Adrenal gland (tissue), 12 donors: ENCODE measurements around the gene MLYCD. TPM values are rescaled to one million over a fixed set of nuclear protein-coding genes. Genes with fewer than 3 reads are reported as not detected.

ENCODE experiments used
- DNase-seq, 7 donors: peaks; one replicate each; pipeline ENCODE4 v3.0.0-alpha.2; 2019 to 2020
- H3K27ac ChIP-seq, 5 donors: fragments of 200-600 bp; sonication (generic) in 4 of 5; 1 replicate in 3 of 5; 2 replicates in 2 of 5; pipeline versions ENCODE4 v1.5.1 to v1.8.0; 2016 to 2020; ENCODE audit warnings: mild to moderate bottlenecking in 1 of 5
- H3K27me3 ChIP-seq: fragments of 200-600 bp; 2 replicates; pipeline ENCODE4 v1.8.0; 2021
- H3K36me3 ChIP-seq, 2 donors: fragments of 200-600 bp; replicated peaks in 1 of 2; 1 replicate in 1 of 2; 2 replicates in 1 of 2; pipeline versions ENCODE4 v1.5.1 to v1.8.0; 2018 to 2022
- H3K4me1 ChIP-seq, 2 donors: fragments of 200-600 bp; replicated peaks in 1 of 2; 1 replicate in 1 of 2; 2 replicates in 1 of 2; pipeline versions ENCODE4 v1.5.1 to v1.8.0; 2018 to 2021
- H3K4me3 ChIP-seq, 4 donors: fragments of 200-600 bp; sonication (generic) in 3 of 4; one replicate each; pipeline ENCODE4 v1.5.1; 2016 to 2018
- H3K9me3 ChIP-seq, 3 donors: fragments of 200-600 bp; sonication (generic) in 1 of 3; replicated peaks in 1 of 3; 1 replicate in 2 of 3; 2 replicates in 1 of 3; pipeline versions ENCODE4 v1.5.1 to v1.8.0; 2016 to 2021
- POLR2A ChIP-seq, 2 donors: fragments of 450-650 bp; IDR thresholded peaks; one replicate each; pipeline ENCODE4 v1.6.1; 2017; ENCODE audit warnings: antibody characterized with exemption in 2 of 2, mild to moderate bottlenecking in 2 of 2, moderate library complexity in 1 of 2
- WGBS, 4 donors: extraction: QIAGEN DNeasy Blood & Tissue Kit in 2 of 4; methylation state at CpG; one replicate each; pipeline versions ENCODE4 v1.1.5 to v1.1.7; 2013 to 2017; 5-methylcytosine and 5-hydroxymethylcytosine counted together
- intact Hi-C, 2 donors: fragments of 100-400 bp; cut with DNase I; formaldehyde crosslinking; loops; one replicate each; pipeline versions ENCODE4 v1.14.1 to v1.15.0; 2022 to 2023
- polyA plus RNA-seq, 3 donors: library from polyadenylated mRNA; stranded (reverse); fragments of 200-250 nt in 2 of 3; fragments of 350-450 nt in 1 of 3; fragmentation: Illumina TruSeq in 1 of 3; extraction: RNeasy Lipid Tissue Mini Kit (QIAGEN cat#74804) in 1 of 3; gene quantifications; one replicate each; pipeline ENCODE4 v1.2.3, GENCODE V29; 2013 to 2014
- total RNA-seq, 9 donors: library from RNA; depleted of rRNA in 4 of 9; stranded (reverse); fragments of >200 nt in 4 of 9; fragments of 120-200 nt in 1 of 9; fragmentation: NEBNext Ultra II Directional in 1 of 9; extraction: Animal tissue kit (Norgen Biotek cat#: 25700) in 1 of 9; gene quantifications; one replicate each; pipeline versions ENCODE4 v1.1.0 to v1.2.4, GENCODE V29; 2013 to 2023
- TF ChIP-seq, protein P1 (sequence below), 6 experiments: fragments of 450-650 bp in 4 of 6; fragments of 200-600 bp in 2 of 6; sonication (generic) in 1 of 6; IDR thresholded peaks; 1 replicate in 5 of 6; 2 replicates in 1 of 6; pipeline versions ENCODE4 v1.5.1 to v1.8.0; 2016 to 2021; ENCODE audit warnings: antibody characterized with exemption in 6 of 6, mild to moderate bottlenecking in 2 of 6, moderate library complexity in 1 of 6
- donor health status: healthy with polysubstance abuse.
- donor health status: Bipolar disorder and iron deficiency.
- donor health status: DM: yes; HTN: yes; CAD: no.
- donor health status: DM: no; HTN: no; CAD: no.
- donor health status: DM: no; HTN: no; CAD: no.
- donor health status: DM: yes; HTN: yes; CAD: no.

MLYCD gene
- total and polyA plus RNA-seq, 12 donors, result 3.9 to 16.6 (median 10.2) TPM

- H3K4me3 ChIP-seq, result no peak overlapping the region
- H3K9me3 ChIP-seq, result no peaks in the 10 kb centered on the region
- intact Hi-C loops, result no loop called here
- TF ChIP-seq POLR2A (IDR thresholded peaks at IDR 0.05), result no peak
- H3K36me3 ChIP-seq, result no peaks in the 10 kb centered on the region
- no peaks in the 10 kb centered on the region for H3K4me1 ChIP-seq
- no peak for DNase-seq
- 67 to 74% (median 69%) methylated on average over 4 of the region's 4 CpGs for WGBS, 4 donors
- no peak overlapping the region for H3K27ac ChIP-seq
- H3K27me3 ChIP-seq, result no peaks in the 10 kb centered on the region
Measured at GRCh38 chr16:83856792-83857191, 42.1 kb upstream of the MLYCD start.

- H3K4me1 ChIP-seq, result no peaks in the 10 kb centered on the region
- no peaks in the 10 kb centered on the region for H3K9me3 ChIP-seq
- no peaks in the 10 kb centered on the region for H3K36me3 ChIP-seq
- no peaks in the 10 kb centered on the region for H3K27me3 ChIP-seq
- no peak for DNase-seq
- 70 to 79% (median 77%) methylated on average over 8 of the region's 8 CpGs for WGBS, 4 donors
- no peak for TF ChIP-seq POLR2A (IDR thresholded peaks at IDR 0.05)
- TF ChIP-seq, protein P1, sequence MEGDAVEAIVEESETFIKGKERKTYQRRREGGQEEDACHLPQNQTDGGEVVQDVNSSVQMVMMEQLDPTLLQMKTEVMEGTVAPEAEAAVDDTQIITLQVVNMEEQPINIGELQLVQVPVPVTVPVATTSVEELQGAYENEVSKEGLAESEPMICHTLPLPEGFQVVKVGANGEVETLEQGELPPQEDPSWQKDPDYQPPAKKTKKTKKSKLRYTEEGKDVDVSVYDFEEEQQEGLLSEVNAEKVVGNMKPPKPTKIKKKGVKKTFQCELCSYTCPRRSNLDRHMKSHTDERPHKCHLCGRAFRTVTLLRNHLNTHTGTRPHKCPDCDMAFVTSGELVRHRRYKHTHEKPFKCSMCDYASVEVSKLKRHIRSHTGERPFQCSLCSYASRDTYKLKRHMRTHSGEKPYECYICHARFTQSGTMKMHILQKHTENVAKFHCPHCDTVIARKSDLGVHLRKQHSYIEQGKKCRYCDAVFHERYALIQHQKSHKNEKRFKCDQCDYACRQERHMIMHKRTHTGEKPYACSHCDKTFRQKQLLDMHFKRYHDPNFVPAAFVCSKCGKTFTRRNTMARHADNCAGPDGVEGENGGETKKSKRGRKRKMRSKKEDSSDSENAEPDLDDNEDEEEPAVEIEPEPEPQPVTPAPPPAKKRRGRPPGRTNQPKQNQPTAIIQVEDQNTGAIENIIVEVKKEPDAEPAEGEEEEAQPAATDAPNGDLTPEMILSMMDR (IDR thresholded peaks at IDR 0.05), result no peak
- H3K4me3 ChIP-seq, result no peak overlapping the region
- no peak overlapping the region for H3K27ac ChIP-seq
- intact Hi-C loops, result no loop called here
Measured at GRCh38 chr16:83859265-83859664, 39.6 kb upstream of the MLYCD start.

- Histone ChIP-seq H3K27me3 (no peaks in the 10 kb centered on the region), H3K36me3 (no peaks in the 10 kb centered on the region), H3K4me3 (no peak overlapping the region), H3K4me1 (no peaks in the 10 kb centered on the region), H3K27ac (no peak overlapping the region), H3K9me3 (no peaks in the 10 kb centered on the region)
- DNase-seq, result no peak
- 82 to 89% (median 87%) methylated on average over 7 of the region's 7 CpGs for WGBS, 4 donors
- no peak for TF ChIP-seq POLR2A (IDR thresholded peaks at IDR 0.05)
- TF ChIP-seq, protein P1 (IDR thresholded peaks at IDR 0.05), result no peak
- intact Hi-C loops, result no loop called here
Measured at GRCh38 chr16:83862661-83863060, 36.3 kb upstream of the MLYCD start.

DNA sequence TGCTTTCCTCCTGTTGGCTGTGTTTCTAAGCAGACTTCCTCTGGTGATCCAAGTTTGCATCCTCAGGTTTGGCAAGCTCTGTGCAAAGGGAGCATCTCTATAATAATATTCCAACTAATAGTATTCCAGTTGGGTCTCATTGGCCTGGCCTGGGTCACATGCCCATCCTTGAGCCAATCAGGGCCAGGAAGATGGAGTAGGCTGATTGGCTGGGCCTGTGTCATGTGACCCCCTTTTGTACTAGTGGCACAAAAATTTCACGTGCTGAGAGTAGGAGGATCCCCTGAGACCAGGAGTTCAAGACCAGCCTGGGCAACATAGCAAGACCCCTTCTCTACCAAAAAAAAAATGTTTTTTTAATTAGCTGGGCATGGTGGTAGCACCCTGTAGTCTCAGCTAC, 35.2 kb upstream of the MLYCD start:
- Histone ChIP-seq H3K27me3 (no peaks in the 10 kb centered on the region), H3K4me1 (no peaks in the 10 kb centered on the region), H3K4me3 (no peak overlapping the region), H3K36me3 (no peaks in the 10 kb centered on the region), H3K9me3 (no peaks in the 10 kb centered on the region), H3K27ac (no peak overlapping the region)
- intact Hi-C loops, result no loop called here
- DNase-seq, result no peak
- no peak for TF ChIP-seq POLR2A (IDR thresholded peaks at IDR 0.05)
- TF ChIP-seq, protein P1 (IDR thresholded peaks at IDR 0.05), result no peak
- WGBS, 4 donors, result 75 to 84% (median 80%) methylated on average over 1 of the region's 1 CpG; no CpG with 5 or more reads in 1 of the 4 donors

DNA sequence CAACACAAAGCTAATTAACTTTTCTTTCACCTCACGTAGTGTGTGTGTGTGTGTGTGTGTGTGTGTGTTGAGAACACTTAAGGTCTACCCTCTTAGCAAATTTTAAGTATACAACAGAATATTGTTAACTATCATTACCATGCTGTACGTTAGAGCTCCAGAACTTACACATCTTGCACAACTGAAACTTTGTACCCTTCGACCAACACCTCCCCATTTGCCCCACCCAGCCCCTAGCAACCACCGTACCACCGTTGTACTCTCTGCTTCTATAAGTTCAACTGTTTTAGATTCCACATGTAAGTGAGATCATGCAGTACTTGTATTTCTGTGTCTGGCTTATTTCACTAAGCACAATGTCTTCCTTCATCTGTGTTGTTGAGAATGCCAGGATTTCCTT, 28.1 kb upstream of the MLYCD start:
- no peaks in the 10 kb centered on the region for H3K27me3 ChIP-seq
- H3K27ac ChIP-seq, result no peak overlapping the region
- H3K4me3 ChIP-seq, result no peak overlapping the region
- no peaks in the 10 kb centered on the region for H3K4me1 ChIP-seq
- H3K36me3 ChIP-seq, result no peaks in the 10 kb centered on the region
- WGBS, 4 donors, result 69 to 77% (median 74%) methylated on average over 5 of the region's 5 CpGs
- intact Hi-C loops, result no loop called here
- H3K9me3 ChIP-seq, result no peaks in the 10 kb centered on the region
- TF ChIP-seq POLR2A (IDR thresholded peaks at IDR 0.05), result no peak
- TF ChIP-seq, protein P1 (IDR thresholded peaks at IDR 0.05), result no peak
- DNase-seq, result no peak
